Omental fat pad (tissue), 4 donors: ENCODE results near the gene AGAP1. TPM values are rescaled to one million over a fixed set of nuclear protein-coding genes. Genes with fewer than 3 reads are reported as not detected.

ENCODE experiments used
- ATAC-seq: fragments of 150-250 bp; one replicate; pipeline ENCODE4 v1.9.1; 2016; ENCODE audit warnings: mild to moderate bottlenecking, moderate library complexity; ENCODE audit not compliant: low FRiP score
- DNase-seq: peaks from one replicate; pipeline ENCODE4 v3.0.0-alpha.2; 2019; ENCODE audit warnings: low spot score
- total RNA-seq, 4 donors: library from RNA; depleted of rRNA; stranded (reverse); fragments of >200 nt; gene quantifications; one replicate each; pipeline ENCODE4 v1.1.0, GENCODE V29; 2016
- TF ChIP-seq, protein P1 (sequence below), 3 donors: fragments of 450-650 bp; IDR thresholded peaks; one replicate each; pipeline ENCODE4 v1.5.1; 2016 to 2017; ENCODE audit warnings: antibody characterized with exemption in 3 of 3, mild to moderate bottlenecking in 3 of 3, moderate library complexity in 2 of 3

AGAP1 gene
- total RNA-seq, 4 donors from 2014 or later: 15.5 to 24.3 (median 16.2) TPM

DNA sequence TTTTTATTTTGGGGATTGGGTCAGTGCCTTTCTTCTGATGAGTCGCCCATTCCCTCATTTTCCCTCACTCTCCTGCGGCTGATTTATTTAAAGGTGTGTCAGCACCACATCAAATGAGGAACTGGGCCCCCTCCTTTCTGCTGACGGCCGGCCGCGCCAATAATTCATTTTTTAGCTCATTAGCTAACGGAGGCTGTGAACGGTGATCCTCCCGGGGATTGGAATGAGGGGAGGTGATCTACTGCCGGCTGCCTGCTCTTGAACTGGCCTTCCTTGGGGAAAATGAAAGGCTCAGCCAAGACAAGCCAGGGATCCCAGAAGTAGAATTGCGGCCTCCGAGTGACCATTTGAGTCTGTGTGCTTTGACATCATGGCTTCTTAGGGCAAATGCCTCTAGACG, 620.1 kb downstream of the AGAP1 start:
- DNase-seq: no peak
- no peak for ATAC-seq
- TF ChIP-seq, protein P1, sequence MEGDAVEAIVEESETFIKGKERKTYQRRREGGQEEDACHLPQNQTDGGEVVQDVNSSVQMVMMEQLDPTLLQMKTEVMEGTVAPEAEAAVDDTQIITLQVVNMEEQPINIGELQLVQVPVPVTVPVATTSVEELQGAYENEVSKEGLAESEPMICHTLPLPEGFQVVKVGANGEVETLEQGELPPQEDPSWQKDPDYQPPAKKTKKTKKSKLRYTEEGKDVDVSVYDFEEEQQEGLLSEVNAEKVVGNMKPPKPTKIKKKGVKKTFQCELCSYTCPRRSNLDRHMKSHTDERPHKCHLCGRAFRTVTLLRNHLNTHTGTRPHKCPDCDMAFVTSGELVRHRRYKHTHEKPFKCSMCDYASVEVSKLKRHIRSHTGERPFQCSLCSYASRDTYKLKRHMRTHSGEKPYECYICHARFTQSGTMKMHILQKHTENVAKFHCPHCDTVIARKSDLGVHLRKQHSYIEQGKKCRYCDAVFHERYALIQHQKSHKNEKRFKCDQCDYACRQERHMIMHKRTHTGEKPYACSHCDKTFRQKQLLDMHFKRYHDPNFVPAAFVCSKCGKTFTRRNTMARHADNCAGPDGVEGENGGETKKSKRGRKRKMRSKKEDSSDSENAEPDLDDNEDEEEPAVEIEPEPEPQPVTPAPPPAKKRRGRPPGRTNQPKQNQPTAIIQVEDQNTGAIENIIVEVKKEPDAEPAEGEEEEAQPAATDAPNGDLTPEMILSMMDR (IDR thresholded peaks at IDR 0.05): no peak

GRCh38 chr2:236114959-236115358, 621.1 kb downstream of the AGAP1 start:
- TF ChIP-seq, protein P1 (IDR thresholded peaks at IDR 0.05): no peak
- no peak for DNase-seq
- ATAC-seq: no peak

DNA sequence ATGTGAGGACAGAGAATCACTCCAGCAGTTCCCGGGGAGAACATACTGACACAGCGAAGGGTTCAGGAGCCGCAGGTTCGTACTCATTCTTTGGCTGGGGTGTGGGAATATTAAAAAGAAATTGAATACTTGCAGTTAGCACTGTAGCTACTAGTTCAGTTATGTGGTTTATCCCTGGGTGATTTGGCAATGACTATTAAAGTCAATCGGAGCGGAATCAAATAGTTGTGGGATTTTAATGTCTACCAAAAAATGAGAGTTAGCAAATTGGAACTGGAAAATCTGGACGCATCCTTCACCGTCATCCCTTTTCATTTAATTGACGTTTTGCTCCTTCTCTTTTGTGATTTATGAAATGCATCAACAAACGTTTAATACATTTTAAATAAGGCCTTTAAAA, 623.6 kb downstream of the AGAP1 start:
- DNase-seq (no peak), ATAC-seq (no peak)
- TF ChIP-seq, protein P1 (IDR thresholded peaks at IDR 0.05): no peak

DNA sequence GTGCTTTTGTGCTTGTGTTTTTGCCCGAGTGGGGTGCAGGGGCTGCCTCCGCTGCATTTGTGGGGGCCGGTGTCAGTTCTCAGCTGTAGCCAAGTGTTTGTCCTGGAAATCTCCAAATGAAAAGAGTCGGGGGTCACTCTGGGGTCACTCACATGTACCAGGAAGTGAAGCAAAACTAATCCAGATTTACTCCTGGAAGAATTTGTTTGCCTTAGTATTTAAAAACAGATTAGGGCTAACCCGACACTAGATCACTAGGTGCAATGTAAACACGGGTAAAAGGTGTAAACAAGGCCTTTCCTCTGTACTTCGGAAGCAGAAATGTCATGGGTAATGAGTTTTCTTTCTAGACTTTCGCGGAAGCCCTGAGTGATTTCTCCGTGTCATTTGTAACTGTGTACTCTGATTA, 624.0 kb downstream of the AGAP1 start:
- DNase-seq (no peak), ATAC-seq (no peak)
- TF ChIP-seq, protein P1 (IDR thresholded peaks at IDR 0.05): no peak

DNA sequence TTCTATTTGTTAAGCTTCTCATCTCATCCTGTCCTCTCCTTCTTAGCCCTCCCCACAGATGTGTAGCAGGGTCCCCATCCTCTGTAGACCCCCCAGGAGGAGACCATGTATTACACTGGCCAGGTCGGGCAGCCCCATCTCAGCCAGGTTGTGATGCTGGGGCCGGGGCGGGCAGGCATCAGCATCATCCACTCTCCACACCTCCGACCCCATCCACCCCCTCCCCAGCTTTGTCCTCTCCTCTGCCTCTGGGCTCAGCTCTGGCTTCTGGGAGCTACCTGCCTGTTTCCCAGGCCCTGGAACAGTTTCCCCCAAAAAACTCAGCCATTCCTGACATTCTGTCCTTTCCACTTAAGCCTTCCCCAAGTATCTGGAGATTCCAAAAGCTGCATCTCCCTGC, 625.2 kb downstream of the AGAP1 start:
- TF ChIP-seq, protein P1 (IDR thresholded peaks at IDR 0.05): no peak
- no peak for ATAC-seq
- no peak for DNase-seq

DNA sequence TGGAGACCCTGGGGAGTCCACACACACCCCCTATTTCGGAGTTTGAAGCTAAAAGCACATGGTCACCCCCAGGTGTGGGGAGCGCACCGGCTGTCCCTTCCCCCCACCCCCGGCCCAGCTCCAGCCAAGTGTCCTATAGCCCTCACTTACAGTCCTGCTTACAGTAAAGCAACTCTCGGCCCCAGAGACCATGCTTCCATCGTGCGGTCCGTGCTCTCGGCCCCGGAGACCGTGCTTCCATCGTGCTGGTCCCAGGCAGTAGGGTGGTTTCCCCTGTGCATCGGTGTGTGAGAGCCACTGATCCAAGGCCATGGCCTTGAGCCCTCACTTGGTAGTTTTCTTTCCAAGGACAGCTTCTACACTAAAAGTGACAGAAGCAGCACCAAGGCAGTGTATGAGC, 625.6 kb downstream of the AGAP1 start:
- no peak for DNase-seq
- TF ChIP-seq, protein P1 (IDR thresholded peaks at IDR 0.05): no peak

DNA sequence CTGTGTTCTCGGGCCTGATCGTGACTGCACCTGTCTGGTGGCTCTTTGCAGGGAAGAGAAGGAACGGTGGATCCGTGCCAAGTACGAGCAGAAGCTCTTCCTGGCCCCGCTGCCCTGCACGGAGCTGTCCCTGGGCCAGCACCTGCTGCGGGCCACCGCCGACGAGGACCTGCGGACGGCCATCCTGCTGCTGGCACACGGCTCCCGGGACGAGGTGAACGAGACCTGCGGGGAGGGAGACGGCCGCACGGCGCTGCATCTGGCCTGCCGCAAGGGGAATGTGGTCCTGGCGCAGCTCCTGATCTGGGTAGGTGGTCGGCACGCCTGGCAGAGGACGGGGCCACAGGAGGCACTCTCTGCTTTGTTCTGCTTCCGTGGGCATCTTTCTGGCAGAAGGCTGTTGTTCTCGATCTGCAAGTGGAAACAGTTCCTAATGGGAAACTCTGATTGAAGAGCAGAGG, 626.3 kb downstream of the AGAP1 start:
- TF ChIP-seq, protein P1 (IDR thresholded peaks at IDR 0.05): no peak
- ATAC-seq (no peak), DNase-seq (no peak)

More for the DNA sequence above, 625.6 kb downstream of the AGAP1 start:
- no peak for ATAC-seq
